Measurements from ENCODE around the gene ZSCAN20.
"Not testable (repeated sequence)": the region's sequence is repeated elsewhere in the genome, so short reads cannot be mapped to it uniquely, and the experiment has no call there.

The ZSCAN20 gene

DNA sequence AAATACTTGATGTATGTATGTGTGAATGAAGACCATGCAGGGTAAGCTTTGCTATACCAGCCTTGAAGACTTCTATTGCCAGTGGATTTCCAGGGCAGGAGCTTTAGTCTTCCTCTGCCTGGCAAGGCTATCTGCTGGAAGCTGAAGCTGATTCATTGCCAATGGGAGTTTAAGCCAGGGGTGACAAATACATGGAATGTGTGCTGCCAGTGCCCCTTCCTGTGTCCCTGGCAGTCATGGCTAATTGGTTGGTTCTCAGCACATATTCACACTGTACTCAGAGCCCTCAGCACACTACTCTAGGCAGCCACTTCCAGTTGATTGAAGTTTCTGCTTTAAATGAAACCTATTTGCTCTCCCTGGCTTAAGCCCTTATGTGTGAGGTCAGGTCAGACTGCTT lies 1.5 kb downstream of the ZSCAN20 start:
- DNase-seq: no peak

DNA sequence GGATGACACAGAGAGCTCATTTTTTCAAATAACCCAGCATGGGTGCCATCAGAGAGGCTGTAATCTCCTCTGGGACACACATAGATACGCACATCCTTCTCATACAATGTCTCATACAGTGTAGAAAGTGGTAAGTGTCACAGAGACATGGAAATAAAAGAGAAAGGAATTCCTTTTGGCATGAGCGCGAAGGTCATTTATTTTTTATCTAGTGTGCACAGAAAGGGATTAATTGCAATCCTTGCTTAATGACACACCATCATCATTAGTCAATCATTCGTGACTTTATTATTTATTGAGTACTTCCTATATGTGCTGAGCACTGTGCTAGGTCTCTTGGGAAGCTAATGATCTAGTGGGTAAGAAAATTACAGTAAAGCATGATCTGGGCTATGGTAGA lies 5.0 kb downstream of the ZSCAN20 start:
- no peak for DNase-seq

DNA sequence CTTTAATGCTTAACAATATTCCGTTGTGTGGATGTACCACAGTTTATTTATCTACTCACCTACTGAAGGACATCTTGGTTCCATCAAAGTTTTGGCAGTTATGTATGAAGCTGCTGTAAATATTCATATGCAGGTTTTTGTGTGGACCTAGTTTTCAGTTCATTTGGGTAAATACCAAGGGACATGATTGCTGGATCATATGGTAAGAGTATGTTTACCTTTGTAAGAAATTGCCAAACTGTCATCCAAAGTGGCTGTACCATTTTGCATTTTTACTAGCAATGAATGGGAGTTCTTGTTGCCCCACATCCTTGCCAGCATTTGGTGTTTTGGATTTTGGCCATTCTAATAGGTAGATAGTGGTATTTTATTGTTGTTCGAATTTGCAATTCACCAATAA lies 10.0 kb downstream of the ZSCAN20 start:
- no peak for DNase-seq

- DNase-seq: no peak
These were observed 16.2 kb downstream of the ZSCAN20 start for GRCh38 chr1:33488624-33489023.

GRCh38 chr1:33494929-33495328 lies 22.5 kb downstream of the ZSCAN20 start:
- DNase-seq: no peak

GRCh38 chr1:33497410-33497809 lies 25.0 kb downstream of the ZSCAN20 start:
- no peak for DNase-seq

DNA sequence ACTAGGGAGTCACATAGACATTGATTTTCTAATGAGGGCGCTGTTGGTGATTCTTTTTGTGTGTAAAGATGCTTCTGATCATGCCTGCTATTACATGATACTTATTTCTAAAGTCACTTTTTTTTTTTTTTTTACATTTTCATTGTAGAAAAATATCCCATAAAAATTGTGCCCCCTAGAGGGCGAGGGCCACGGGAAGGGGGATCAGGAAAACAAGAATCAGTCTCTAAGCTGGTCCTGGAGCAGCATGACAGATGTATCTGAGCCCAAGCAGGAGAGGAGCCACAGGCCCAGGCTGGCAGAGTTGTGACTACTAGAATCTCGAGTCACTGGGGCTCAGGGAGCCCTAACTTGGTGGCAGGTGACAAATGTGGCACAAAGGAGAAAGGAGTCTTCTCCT lies 28.1 kb downstream of the ZSCAN20 start:
- no peak for DNase-seq

GRCh38 chr1:33501309-33501708 lies 28.9 kb downstream of the ZSCAN20 start:
- DNase-seq: no peak

- DNase-seq: no peak
These were observed 29.3 kb downstream of the ZSCAN20 start for GRCh38 chr1:33501774-33502173.

DNA sequence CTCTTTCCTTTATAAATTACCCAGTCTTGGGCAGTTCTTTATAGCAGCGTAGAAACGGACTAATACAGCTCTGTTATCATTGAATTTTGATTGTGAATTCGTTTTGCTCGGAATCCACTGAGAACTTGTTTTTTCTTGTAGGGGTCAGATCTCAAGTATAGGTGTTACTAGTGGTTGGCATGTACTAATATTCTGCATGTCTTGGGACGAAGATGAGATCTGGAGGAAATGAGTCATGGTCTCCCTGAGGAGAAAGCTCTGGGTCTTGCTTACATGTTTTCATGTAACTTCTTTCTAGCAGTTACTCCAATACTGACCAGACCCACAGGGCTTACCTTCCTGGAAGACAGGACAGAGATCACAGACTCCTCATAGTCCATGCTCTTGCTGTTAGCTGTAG lies 30.3 kb downstream of the ZSCAN20 start:
- no peak for DNase-seq

DNA sequence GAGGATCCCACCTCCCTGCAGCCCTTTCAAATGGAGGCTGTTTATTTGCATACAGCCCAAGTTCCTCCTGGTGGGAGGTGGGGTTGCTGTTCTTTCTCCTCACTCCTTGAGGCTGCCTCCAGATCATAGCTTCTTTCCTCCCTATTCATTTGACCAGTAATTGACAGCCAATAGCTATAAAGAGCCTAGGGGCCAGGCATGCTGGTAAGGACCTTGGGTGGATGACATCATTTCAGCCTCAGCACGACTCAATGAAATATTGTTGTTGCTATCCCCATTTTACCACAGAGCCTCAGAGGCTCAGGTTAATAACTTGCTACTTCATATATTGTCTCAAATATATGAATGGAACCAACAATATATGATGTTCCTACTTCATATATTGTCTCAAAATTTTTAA lies 31.1 kb downstream of the ZSCAN20 start:
- DNase-seq: no peak

GRCh38 chr1:33507661-33508060 lies 35.2 kb downstream of the ZSCAN20 start:
- DNase-seq: no peak

DNA sequence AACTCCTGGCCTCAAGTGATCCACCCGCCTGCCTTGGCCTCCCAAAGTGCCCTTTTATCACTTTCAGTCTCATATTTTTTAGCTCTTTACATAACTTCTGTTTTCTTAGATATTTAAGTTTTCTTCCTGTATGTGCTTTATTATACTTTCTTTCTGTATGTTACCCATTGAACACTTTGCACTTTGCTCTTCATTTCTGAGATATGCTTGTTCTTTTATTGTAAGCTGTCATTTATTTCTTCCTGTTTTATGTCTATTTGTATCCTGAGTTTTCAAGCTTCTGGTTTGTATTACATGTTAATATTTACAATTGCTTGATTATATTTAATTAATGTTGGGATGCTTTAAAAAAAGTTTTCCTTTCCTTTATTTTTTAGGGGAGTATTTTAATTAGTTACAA lies 35.7 kb downstream of the ZSCAN20 start:
- DNase-seq: no peak

DNA sequence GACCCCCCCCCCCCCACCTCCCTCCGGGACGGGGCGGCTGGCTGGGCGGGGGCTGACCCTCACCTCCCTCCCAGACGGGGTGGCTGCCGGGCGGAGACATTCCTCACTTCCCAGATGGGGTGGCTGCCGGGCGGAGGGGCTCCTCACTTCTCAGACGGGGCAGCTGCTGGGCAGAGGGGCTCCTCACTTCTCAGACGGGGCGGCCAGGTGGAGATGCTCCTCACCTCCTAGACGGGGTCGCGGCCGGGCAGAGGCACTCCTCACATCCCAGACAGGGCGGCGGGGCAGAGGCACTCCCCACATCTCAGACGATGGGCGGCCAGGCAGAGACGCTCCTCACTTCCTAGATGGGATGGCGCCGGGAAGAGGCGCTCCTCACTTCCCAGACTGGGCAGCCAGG lies 36.8 kb downstream of the ZSCAN20 start:
- not testable (repeated sequence) for DNase-seq

- DNase-seq: no peak
These were observed 40.0 kb downstream of the ZSCAN20 start for GRCh38 chr1:33512226-33513011.

DNA sequence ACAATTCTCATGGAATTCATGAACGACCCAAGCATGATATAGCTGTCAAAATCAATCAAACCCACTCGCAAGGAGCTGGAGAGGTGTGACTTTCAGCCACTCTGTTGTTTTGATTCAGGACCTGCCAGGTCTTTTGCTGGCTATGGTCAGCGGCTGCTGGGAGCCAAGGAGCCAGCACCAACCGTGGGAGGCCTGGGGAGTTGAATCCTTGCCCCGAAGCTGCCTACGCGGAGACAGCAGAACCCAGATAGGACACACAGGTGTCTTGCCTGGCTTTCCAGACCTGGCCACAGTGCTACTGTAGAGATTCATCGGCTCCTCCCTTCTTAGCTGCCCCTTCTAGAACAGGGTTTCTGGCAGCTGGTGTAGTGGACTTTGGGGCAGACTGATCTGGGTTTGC lies 42.7 kb downstream of the ZSCAN20 start:
- DNase-seq: no peak

DNA sequence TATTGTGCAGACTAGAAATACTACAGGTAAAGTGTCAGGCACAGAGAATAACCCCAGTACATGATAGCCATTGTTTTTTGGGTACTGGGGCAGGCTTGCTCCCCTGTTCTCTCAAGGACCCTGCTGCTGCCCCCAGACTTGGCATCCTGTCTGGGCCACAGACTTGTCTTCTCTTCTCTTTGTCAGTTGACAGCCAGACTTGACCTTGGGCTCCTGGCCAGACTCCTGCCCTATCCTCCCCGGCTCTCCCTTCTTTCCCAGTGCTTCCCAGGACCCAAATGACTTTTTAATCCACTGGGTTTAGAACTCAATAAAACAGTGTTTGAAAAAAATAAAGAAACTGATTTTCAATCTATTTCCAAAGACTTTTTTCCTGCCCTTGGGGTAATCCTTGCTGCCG lies 43.2 kb downstream of the ZSCAN20 start:
- DNase-seq: no peak

DNA sequence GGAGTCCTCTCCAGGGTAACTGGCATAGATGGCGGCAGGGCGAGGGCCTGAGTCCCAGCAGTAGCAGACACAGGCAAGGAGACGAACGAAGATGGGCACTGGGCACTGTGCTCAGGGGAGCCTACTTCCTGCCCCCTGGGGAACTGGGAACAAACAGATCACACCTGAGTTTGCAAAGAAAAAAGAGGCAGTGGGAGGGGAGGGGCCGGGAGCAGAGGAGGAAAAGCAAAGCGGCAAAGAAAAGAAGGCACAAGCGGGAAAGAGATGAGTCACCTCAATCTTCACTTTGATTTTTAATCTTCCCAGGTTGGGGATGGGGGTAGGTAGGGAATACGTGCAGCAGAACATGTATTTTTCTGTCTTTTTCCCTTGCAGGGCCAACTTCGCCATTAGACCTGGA lies 44.0 kb downstream of the ZSCAN20 start:
- no peak for DNase-seq

GRCh38 chr1:33516891-33517567 lies 44.6 kb downstream of the ZSCAN20 start:
- DNase-seq: no peak

DNA sequence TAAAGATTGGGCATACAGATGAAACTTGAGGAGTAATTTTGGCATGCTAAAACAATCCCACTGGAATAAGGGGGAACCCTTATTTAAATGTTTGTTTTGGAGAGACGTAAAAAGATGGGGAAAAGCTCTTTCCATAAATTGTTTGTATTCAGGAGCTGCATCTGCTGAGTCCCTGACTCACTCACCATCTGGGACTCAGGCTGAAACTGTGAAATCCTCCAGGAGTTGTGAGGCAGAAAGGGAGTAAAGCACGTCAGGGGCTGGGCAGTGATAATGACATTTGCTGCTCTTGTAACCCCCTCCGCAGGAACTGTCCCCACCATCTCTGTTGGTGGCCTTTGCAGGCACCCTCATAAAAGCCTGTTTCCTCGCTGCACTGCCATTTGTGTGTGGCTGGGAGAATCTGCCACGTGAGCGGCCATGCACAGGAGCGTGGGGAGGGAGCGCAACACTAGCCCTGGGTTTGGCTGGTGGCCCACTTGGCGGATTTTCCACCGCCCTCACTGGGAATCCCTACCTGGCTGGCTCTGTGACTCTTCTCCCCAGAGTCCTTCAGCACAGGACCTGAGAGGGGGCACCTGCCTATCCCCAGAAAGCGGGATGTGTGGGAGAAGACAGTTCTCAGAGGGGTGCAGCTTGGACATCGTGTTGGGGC lies 45.3 kb downstream of the ZSCAN20 start:
- peak in 21 of 56 donors; percentile 2 to 66 (median 22) for DNase-seq

GRCh38 chr1:33519240-33519884 lies 46.9 kb downstream of the ZSCAN20 start:
- no peak for DNase-seq

- DNase-seq: no peak
These were observed 52.1 kb downstream of the ZSCAN20 start for GRCh38 chr1:33524586-33524985.
